ENCODE data around the gene ANKS6.

- TF ChIP-seq CTCF (IDR thresholded peaks at IDR 0.05) (no peak), POLR2AphosphoS5 (IDR thresholded peaks at IDR 0.05) (no peak), EP300 (IDR thresholded peaks at IDR 0.05) (no peak)
These were observed 67.9 kb downstream of the ANKS6 start for GRCh38 chr9:98728500-98728899.

Measured in upper lobe of left lung (tissue), 4 donors.